ENCODE results near the gene EEFSEC. TPM values are rescaled to one million over a fixed set of nuclear protein-coding genes. Genes with fewer than 3 reads are reported as not detected.

Gene EEFSEC
- total and polyA plus RNA-seq, 2 of the 4 experiments (the other 2 are of a cell fraction): 4.5 to 9.3 TPM

DNA sequence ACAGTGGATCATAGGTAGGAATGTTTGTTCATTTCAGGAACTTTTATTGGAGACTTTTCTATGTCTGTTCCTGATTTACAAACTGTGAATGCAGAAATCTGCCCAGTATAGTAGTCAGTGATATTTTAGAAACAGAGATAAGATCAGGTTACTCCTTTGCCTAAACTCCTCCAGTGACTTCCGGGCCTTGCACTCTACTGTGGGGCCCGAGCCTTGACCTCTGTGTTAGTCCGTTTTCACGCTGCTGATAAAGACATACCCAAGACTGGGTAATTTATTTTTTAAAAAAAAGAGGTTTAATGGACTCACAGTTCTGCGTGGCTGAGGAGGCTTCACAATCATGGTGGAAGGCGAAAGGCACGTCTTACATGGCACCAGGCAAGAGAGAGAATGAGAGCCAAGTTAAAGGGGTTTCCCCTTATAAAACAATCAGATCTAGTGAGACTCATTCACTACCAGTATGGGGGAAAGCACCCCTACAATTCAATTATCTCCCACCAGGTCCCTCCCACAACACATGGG is 186.3 kb downstream of the EEFSEC start:
- no peak for DNase-seq
- H3K4ac ChIP-seq (ENCODE audit: low read depth, low read length): no peak overlapping the region
- WGBS, 2 experiments (ENCODE audit: extremely low coverage in 2 of 2, insufficient read length in 1 of 2): no CpG with 5 or more reads among the region's 7 CpGs
- BruUV-seq (replicated peaks): no TSS peak
- no peak overlapping the region for H2BK5ac ChIP-seq (ENCODE audit: low read depth, low read length, poor library complexity, severe bottlenecking)
- in situ Hi-C loops (cut with MboI; ENCODE audit: low sequenced_read_pairs): no loop called here
- H3K36me3 ChIP-seq (ENCODE audit: control insufficient read depth, insufficient read depth, low read length): peaks cover 5% of the 10 kb centered on the region
- TF ChIP-seq, protein P1, sequence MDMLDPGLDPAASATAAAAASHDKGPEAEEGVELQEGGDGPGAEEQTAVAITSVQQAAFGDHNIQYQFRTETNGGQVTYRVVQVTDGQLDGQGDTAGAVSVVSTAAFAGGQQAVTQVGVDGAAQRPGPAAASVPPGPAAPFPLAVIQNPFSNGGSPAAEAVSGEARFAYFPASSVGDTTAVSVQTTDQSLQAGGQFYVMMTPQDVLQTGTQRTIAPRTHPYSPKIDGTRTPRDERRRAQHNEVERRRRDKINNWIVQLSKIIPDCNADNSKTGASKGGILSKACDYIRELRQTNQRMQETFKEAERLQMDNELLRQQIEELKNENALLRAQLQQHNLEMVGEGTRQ (IDR thresholded peaks at IDR 0.05; ENCODE audit: low read depth, low read length): no peak
- TF ChIP-seq FOS (IDR thresholded peaks at IDR 0.05; ENCODE audit: low read depth, low read length): no peak
- TF ChIP-seq RCOR1 (IDR thresholded peaks at IDR 0.05; ENCODE audit: insufficient replicate concordance, low read length): no peak
- no peak for TF ChIP-seq RAD21 (IDR thresholded peaks at IDR 0.05; ENCODE audit: low read length)
- no peak for TF ChIP-seq MAZ (IDR thresholded peaks at IDR 0.05; ENCODE audit: borderline replicate concordance, low read depth, low read length)
- no peak for TF ChIP-seq CTCF (conservative IDR thresholded peaks at IDR 0.05; ENCODE audit: low read depth, low read length)
- no peak overlapping the region for H2BK120ac ChIP-seq (ENCODE audit: low read depth, low read length)
- H3K9me3 ChIP-seq (ENCODE audit: control insufficient read depth, insufficient read depth, low read length): no peaks in the 10 kb centered on the region
- no peak overlapping the region for H3K4me3 ChIP-seq (ENCODE audit: insufficient read depth, low read depth, low read length)
- H3K18ac ChIP-seq (ENCODE audit: low read depth, low read length): no peak overlapping the region
- no peak for ATAC-seq (ENCODE audit: low read depth)
- H3K27ac ChIP-seq (ENCODE audit: insufficient read depth, low read length): no peak overlapping the region
- H3K9me1 ChIP-seq (ENCODE audit: insufficient read depth, low read length): peaks cover 12% of the 10 kb centered on the region
- no peak overlapping the region for H4K5ac ChIP-seq (ENCODE audit: low read depth, low read length)
- H4K20me1 ChIP-seq (ENCODE audit: insufficient read depth, low read length): 0 out of 2 replicates have a peak, but pooled peaks cover 3% of the 10 kb centered on the region
- no peak overlapping the region for H3K56ac ChIP-seq (ENCODE audit: extremely low read depth, insufficient read depth, low read length)
- H3K4me1 ChIP-seq (ENCODE audit: control insufficient read depth, insufficient read depth, low read length): peaks cover 8% of the 10 kb centered on the region
- no peak overlapping the region for H2BK15ac ChIP-seq (ENCODE audit: low read depth, low read length)
- ChIA-PET POLR2A (ENCODE audit: unreplicated experiment) (no interaction called here), CTCF (no interaction called here)
- no peak overlapping the region for H4K8ac ChIP-seq (ENCODE audit: low read depth in 2 of 2, low read length in 2 of 2)
- H2AK5ac ChIP-seq (ENCODE audit: low read depth, low read length): no peak overlapping the region
- dilution Hi-C loops (cut with HindIII; ENCODE audit: low sequenced_read_pairs, unreplicated experiment): no loop called here
- H3K23ac ChIP-seq (ENCODE audit: low read depth, low read length): no peak overlapping the region
- H3K27me3 ChIP-seq (ENCODE audit: control insufficient read depth, insufficient read depth, low read length): no peaks in the 10 kb centered on the region; the same call in 1 of the 2 replicates
- peaks cover 0 to 3% of the 10 kb centered on the region in 2 experiments; a peak in 1 of 4 replicates for H3K79me1 ChIP-seq (ENCODE audit: low read depth in 1 of 2, low read length in 2 of 2)
- no peak overlapping the region for H3K4me2 ChIP-seq (ENCODE audit: low read depth, low read length)
- no peak overlapping the region for H3K9ac ChIP-seq (ENCODE audit: low read depth, low read length)
- intact Hi-C loops (cut with micrococcal nuclease): no loop called here
- no peak overlapping the region for H2AFZ ChIP-seq (replicated peaks; ENCODE audit: low read length, poor library complexity)
- no peak overlapping the region for H2AK9ac ChIP-seq (replicated peaks; ENCODE audit: low read depth, low read length, poor library complexity)
- no peak overlapping the region for H2BK20ac ChIP-seq (ENCODE audit: low read depth, low read length)
- no peak overlapping the region for H4K91ac ChIP-seq (ENCODE audit: insufficient read depth, low read depth, low read length)
- no peak overlapping the region for H3K14ac ChIP-seq (replicated peaks; ENCODE audit: low read depth, low read length)
